ENCODE results near the gene PLXNA4. TPM values are rescaled to one million over a fixed set of nuclear protein-coding genes. Genes with fewer than 3 reads are reported as not detected.

The PLXNA4 gene
- total and polyA plus RNA-seq, 9 of the 15 experiments (the other 6 are each of a cell fraction or from before 2014, with no cell fraction given) = under 0.01 to 0.09 TPM; not detected in 7

- intact Hi-C loops (cut with micrococcal nuclease) (no loop called here), in situ Hi-C loops (cut with MboI) (no loop called here)
- H4K20me1 ChIP-seq (replicated peaks; ENCODE audit: control insufficient read depth, insufficient read depth, low read length) = no peaks in the 10 kb centered on the region
- no peak overlapping the region for H3K27ac ChIP-seq (ENCODE audit: extremely low read depth, low read depth, low read length)
- no peak for TF ChIP-seq ZNF12 (CRISPR knock-in tag; IDR thresholded peaks at IDR 0.05)
- TF ChIP-seq MAFK (IDR thresholded peaks at IDR 0.05; ENCODE audit: low read length) = no peak
- no peak for TF ChIP-seq MXD1 (CRISPR knock-in tag; IDR thresholded peaks at IDR 0.05; ENCODE audit: borderline replicate concordance, poor library complexity, severe bottlenecking)
- TF ChIP-seq SREBF2 (CRISPR knock-in tag; IDR thresholded peaks at IDR 0.05) = no peak
- no peak for TF ChIP-seq ZBTB11 (CRISPR knock-in tag; IDR thresholded peaks at IDR 0.05)
- no peak for TF ChIP-seq TEAD1 (CRISPR knock-in tag; IDR thresholded peaks at IDR 0.05)
- no peak for TF ChIP-seq HMG20B (CRISPR knock-in tag; IDR thresholded peaks at IDR 0.05)
- no peak for TF ChIP-seq RB1 (IDR thresholded peaks at IDR 0.05; ENCODE audit: low read depth)
- TF ChIP-seq SNAPC5 (CRISPR knock-in tag; IDR thresholded peaks at IDR 0.05) = no peak
- no peak for TF ChIP-seq DACH1 (IDR thresholded peaks at IDR 0.05; ENCODE audit: partially characterized antibody)
- TF ChIP-seq PYGO2 (tag; IDR thresholded peaks at IDR 0.05) = no peak
- TF ChIP-seq SAFB (IDR thresholded peaks at IDR 0.05; ENCODE audit: borderline replicate concordance, low read depth, low read length) = no peak
- TF ChIP-seq ADNP (tag; IDR thresholded peaks at IDR 0.05) = no peak
- H3K36me3 ChIP-seq (ENCODE audit: control insufficient read depth, insufficient read depth, low read length) = no peaks in the 10 kb centered on the region
- WGBS (ENCODE audit: insufficient coverage, low coverage, missing lambda C conversion rate) = under 1% methylated on average over 4 of the region's 4 CpGs
- H3K9me3 ChIP-seq (replicated peaks; ENCODE audit: control insufficient read depth, insufficient read depth, low read depth, low read length) = no peaks in the 10 kb centered on the region
- ATAC-seq (no peak), DNase-seq (ENCODE audit: extremely low read depth in 1 of 4, low spot score in 3 of 4) (no peak), FAIRE-seq (no peak)
- ChIA-PET CTCF (ENCODE audit: low intra/inter-chr PET ratio) (no interaction called here), POLR2A (no interaction called here)
- no peaks in the 10 kb centered on the region for H3K4me1 ChIP-seq (replicated peaks in 1 of 2; ENCODE audit: control insufficient read depth in 2 of 2, insufficient read depth in 2 of 2, low read length in 2 of 2)
- no peak overlapping the region for H3K4me2 ChIP-seq (ENCODE audit: insufficient read depth, low read length)
- no TSS peak for BruUV-seq (replicated peaks)
- H3K79me2 ChIP-seq (ENCODE audit: control insufficient read depth, insufficient read depth, low read length) = no peaks in the 10 kb centered on the region
- H3K4me3 ChIP-seq = no peak overlapping the region
- H3K9me1 ChIP-seq (ENCODE audit: control insufficient read depth, insufficient read depth, low read length) = no peaks in the 10 kb centered on the region
- H3K27me3 ChIP-seq (ENCODE audit: control insufficient read depth in 2 of 2, insufficient read depth in 2 of 2, low read length in 2 of 2) = peaks cover 5 to 6% of the 10 kb centered on the region in 2 experiments; a peak in 3 of 5 replicates
- no peak overlapping the region for H2AFZ ChIP-seq (ENCODE audit: low read depth, low read length)
- H3K9ac ChIP-seq (ENCODE audit: insufficient read depth in 1 of 2, low read depth in 2 of 2, low read length in 2 of 2) = no peak overlapping the region
These were observed 238.7 kb downstream of the PLXNA4 start for GRCh38 chr7:132337450-132338080.
